SK-N-MC (cell line): Measurements from ENCODE around the gene S100A2.

Source experiments
- EZH2 ChIP-seq: fragments of 200-600 bp; sonication (generic); IDR thresholded peaks from one replicate; pipeline ENCODE4 v1.6.1; 2017; ENCODE audit warnings: antibody characterized with exemption
- FOXP2 ChIP-seq: optimal IDR thresholded peaks from 2 replicates; pipeline ENCODE3; 2011; ENCODE audit warnings: mild to moderate bottlenecking, moderate library complexity; ENCODE audit not compliant: insufficient read depth; ENCODE audit errors: extremely low read length, control extremely low read depth
- POLR2AphosphoS5 ChIP-seq: IDR thresholded peaks from 2 replicates; pipeline ENCODE4 v1.6.1; 2012; ENCODE audit warnings: mild to moderate bottlenecking, low read depth, low read length, borderline replicate concordance

DNA sequence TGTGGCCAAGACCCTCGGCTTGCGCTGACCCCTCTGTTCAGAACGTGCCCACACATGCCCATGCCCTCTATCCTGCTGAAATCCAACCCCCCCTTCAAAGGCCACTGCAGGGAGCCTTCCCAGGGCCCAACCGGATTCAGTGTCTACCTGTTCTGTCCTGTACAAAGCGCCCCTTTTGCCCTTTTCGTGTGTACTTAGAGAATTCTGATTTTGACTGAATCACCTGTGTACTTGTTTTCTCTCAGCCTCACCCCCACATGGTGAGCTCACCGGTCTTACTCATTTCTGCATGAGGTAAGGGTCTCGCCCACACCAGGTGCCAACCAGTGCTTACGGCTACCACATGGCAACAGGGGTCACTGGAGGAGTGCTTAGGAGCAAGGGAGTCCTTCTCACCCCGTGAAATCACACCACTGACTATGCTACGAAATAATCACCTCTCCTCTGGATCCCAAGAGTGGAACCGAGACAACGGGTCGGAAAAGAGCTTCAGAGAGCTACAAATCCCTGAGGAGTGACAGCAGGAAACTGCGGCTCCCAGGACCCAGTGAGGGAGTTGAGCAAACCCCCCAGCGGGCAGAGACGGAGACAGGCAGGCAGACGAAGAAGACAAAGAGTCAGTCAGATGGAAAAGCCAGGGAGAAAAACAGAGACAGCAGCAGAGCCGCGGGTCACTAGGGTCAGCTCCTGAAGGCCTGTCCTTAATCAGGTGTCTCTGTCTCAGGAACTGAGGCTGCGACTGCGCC lies 2.1 kb upstream of the S100A2 start:
- TF ChIP-seq POLR2AphosphoS5 (no peak), EZH2 (no peak), FOXP2 (no peak)
